Activated effector memory CD4-positive, alpha-beta T cell treated with anti-CD3 and anti-CD28 coated beads, Interleukin-2, amount 50 U/mL, for 16 hours (primary cell): Measurements from ENCODE around the gene CCDC149.

Experiments used
- DNase-seq: peaks from one replicate; pipeline ENCODE4 v3.0.0-alpha.2; 2020

Gene CCDC149

GRCh38 chr4:24877868-24878635 lies 34.8 kb downstream of the CCDC149 start:
- no peak for DNase-seq

- DNase-seq: no peak
Measured at GRCh38 chr4:24876431-24876830, 36.4 kb downstream of the CCDC149 start.

DNA sequence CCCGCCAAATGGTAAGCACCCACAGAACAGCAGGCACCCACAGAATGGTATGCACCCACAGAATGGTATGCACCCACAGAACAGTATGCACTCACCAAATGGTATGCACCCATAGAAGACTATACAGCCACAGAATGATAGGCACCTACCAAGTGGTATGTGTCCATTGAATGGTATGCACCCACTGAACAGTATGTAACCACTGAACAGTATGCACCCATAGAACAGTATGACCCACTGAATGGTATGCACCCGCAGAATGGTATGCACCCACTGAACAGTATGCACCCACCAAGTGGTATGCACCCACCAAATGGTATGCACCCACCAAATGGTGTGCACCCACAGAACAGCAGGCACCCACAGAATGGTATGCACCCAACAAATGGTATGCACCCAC lies 40.1 kb downstream of the CCDC149 start:
- no peak for DNase-seq

GRCh38 chr4:24871210-24871609 lies 41.6 kb downstream of the CCDC149 start:
- DNase-seq: no peak

DNA sequence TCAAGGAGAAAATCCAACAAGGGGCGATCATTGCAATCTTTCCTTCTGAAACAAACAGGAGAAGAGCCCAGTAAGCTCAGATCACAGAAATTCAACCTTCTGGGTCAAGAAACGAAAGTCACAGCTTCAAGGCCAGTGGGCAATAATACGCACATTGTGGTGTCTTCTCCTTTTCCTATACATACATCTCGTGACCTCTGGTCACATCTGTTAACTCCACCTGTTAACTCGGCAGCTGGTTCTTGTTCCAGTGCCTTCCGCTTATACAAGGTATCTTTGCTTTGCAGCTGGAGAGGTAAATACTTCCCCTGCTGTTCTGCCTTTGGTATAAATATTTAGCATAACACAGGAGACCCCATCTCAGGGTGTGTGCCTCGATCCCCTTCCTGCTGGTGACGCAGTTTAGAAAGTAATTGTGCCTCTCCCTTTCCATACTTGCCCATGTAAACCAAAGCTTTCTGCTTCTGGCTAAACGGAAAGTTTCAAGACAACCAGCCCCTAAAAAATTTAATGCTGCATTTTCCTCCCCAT lies 45.0 kb downstream of the CCDC149 start:
- DNase-seq: no peak

DNA sequence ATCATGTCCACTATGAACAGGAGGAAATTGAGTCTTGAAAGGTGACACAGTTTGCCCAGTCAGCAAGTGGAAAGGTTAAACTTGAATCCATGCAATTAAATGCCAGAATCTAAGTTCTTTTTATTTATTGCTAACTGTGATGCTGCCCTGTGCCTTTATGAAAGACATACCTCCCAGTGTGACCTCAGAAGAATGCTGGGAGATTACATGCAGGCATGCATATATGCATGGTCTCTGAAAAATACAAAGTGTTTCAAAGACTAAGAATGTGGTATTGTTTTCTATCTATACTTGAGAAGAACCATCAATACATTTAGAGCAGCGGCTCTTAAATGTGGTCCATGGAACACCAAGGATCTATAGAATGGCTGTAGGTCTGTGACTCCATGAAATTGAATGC lies 45.6 kb downstream of the CCDC149 start:
- no peak for DNase-seq

DNA sequence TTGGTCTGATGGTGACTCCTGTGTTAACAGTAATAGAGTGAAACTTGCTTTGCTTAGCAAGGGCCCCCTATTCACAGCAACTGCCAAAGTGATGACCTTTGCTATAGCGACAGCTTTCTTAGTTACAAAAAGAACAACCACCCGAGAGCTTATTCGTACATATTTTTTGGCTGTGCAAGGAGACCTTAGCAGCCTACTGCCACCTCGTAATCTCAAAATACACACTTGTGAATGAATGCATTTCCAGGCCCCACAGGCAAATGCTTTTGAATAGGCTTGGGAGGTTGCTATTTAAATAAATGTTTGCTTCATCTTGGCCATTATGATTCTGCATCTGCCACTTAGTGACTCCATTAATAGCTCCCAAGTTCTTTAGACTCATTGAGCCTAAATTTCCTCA lies 47.4 kb downstream of the CCDC149 start:
- DNase-seq: no peak

- no peak for DNase-seq
Measured at GRCh38 chr4:24863799-24864198, 49.0 kb downstream of the CCDC149 start.

GRCh38 chr4:24862073-24862751 lies 50.6 kb downstream of the CCDC149 start:
- no peak for DNase-seq

DNA sequence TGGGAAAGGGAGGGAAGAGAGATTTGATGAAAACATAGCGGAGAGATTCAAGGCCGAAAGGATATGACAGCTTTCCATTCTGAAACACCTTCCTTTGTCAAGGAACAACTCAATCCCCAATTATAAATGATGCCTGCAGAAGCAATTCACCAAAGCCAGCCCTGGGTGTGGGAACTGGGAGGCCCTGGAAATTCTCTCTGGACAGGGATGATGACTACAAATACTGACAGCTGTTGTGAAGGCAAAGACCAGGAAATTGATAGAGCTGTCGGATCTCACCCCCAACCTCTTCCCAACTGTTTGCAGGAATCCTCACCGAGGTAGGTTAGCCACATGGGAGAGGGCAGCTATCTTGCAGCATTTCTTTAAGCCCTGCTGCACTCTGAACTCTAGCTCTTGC lies 54.3 kb downstream of the CCDC149 start:
- no peak for DNase-seq

DNA sequence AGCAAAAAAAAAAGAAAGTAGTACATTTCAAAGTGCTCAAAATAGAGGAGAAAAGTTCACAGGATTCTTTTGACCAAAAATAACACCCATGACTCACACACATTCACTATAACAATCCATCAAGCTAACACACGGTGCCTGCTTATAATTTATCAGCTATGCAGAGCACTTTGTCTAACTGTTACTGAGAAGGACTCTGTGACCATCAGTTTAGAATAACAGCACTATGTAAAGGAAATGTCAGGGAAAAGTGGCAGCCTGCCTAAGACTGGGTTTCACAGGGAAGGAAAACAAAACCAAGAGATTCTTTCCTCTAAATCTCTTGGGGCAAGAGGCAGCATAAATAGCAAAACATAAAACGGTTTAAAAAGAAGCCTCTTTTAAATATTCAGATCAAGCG lies 54.8 kb downstream of the CCDC149 start:
- DNase-seq: no peak

- no peak for DNase-seq
Measured at GRCh38 chr4:24856586-24856985, 56.3 kb downstream of the CCDC149 start.

- DNase-seq: no peak
Measured at GRCh38 chr4:24855741-24856140, 57.1 kb downstream of the CCDC149 start.

DNA sequence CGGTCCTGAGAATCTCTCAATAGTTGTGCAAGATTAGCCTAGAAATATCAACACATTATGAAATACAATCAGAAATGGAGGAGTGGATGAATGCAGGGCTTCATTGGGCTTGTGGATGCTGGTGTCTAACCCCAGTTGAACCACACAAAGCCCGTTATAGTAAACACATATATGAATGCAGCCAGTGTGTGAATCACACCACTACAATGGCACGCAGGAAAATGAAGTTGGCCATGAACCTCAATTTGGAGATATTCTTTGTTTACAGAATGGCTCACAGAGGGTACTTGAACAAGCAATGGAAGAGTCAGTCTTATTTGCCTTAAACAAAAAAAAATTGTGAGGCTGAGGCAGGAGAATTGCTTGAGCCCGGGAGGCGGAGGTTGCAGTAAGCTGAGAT lies 59.7 kb downstream of the CCDC149 start:
- no peak for DNase-seq

GRCh38 chr4:24850674-24851073 lies 62.2 kb downstream of the CCDC149 start:
- no peak for DNase-seq

DNA sequence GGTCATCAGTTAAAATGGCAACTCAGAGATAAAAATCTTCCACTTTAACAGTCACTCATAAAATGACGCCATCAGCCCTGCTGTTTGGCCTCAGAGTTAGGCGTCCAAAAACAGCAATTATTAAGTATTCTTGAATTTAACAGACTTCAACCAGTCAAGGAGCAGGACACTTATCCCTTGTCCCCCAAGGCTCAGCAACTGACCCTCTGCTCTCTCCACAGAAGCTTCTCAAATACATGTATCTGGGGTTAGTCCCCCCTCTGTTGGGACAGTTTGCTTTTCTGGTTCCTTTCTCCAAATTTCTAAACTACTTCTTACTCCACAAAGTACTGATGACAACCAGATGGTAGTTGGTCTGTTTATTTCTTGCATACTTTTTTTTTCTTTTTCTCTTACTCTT lies 63.1 kb downstream of the CCDC149 start:
- DNase-seq: no peak

DNA sequence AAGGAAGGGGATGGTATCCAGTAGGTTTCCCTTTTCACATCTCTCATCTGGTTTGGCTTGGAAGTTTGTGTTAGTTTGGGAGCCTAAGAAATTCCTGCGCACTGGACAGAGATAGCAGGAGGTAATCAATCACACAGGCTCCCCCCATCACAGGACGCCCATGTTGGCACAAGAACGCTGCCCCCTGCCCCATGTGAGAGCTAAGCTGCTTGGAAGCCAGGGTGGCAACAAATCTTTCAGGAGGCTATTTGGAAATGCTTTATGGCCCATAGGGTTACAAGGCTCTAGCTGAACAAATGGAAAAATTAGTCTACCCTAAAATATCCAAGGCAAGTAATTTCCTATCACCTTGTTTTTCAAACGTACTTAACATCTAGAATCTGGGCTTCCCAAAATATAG lies 63.5 kb downstream of the CCDC149 start:
- DNase-seq: no peak

DNA sequence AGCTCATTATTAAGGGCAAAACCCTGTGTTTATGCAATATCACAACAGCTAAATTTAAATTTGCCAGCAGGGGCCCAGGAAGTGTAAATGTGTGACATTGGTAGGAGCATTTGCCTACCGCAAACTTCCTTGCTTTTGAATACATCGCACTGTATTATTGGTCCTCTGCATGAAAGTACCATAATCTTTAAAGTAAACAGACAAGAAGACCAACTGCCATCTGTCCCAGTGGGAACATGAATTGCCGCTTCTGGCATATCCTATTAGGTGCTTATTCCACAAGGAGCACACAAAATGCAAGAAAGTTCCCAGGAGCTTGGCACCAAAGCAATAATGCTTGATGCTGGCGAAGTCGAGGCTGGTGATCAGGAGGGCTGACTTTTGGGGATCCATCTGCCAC lies 66.1 kb downstream of the CCDC149 start:
- no peak for DNase-seq

DNA sequence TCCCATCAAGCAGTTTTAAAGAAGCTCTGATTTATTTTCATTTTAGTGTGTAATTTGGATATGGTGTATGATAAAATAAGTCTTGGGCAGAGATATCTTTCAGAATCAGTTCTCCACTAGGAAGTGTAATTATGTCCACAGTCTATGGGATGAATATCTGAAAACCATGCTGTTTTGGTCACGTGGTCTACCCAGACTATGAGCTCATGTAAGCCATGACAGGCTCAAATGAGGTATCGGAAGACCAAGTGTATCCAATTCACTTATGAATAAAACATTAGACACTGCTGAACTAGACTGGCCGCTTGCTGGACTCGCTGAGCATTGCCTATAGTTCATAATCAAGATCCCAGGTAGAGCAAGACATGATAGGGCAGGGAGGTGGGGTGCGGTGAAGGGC lies 66.9 kb downstream of the CCDC149 start:
- no peak for DNase-seq

- no peak for DNase-seq
Measured at GRCh38 chr4:24845132-24845531, 67.7 kb downstream of the CCDC149 start.

GRCh38 chr4:24843096-24843495 lies 69.7 kb downstream of the CCDC149 start:
- DNase-seq: no peak

GRCh38 chr4:24842356-24842755 lies 70.5 kb downstream of the CCDC149 start:
- DNase-seq: no peak

- DNase-seq: no peak
Measured at GRCh38 chr4:24840826-24841543, 71.9 kb downstream of the CCDC149 start.

DNA sequence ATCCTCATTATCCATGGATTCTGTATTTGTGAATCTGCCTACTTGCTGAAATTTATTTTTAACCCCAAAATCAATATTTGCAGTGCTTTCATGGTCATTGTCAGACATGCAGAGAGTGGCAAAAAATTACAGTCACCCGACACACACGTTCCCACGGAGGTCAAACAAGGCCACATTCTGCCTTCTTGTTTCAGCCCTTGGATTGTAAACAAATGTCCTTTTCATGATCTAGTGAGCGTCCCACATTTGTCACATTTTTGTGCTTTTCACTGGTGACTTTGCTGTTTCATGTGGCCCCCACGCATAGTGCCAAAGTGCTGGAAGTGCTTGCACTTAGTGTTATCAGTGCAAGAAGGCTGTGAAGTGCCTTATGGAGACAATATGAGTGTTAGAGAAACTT lies 72.5 kb downstream of the CCDC149 start:
- DNase-seq: no peak
